GM18499 (cell line): ENCODE measurements around the gene USP5.
"Not testable (repeated sequence)": the region's sequence is repeated elsewhere in the genome, so short reads cannot be mapped to it uniquely, and the experiment has no call there.

Experiments used
- ATAC-seq: cut with Tn5 transposase; IDR thresholded peaks from one replicate; pipeline ENCODE4 v1.9.1; 2021; ENCODE audit warnings: moderate number of reproducible peaks; ENCODE audit not compliant: insufficient read depth, unreplicated experiment

The USP5 gene

DNA sequence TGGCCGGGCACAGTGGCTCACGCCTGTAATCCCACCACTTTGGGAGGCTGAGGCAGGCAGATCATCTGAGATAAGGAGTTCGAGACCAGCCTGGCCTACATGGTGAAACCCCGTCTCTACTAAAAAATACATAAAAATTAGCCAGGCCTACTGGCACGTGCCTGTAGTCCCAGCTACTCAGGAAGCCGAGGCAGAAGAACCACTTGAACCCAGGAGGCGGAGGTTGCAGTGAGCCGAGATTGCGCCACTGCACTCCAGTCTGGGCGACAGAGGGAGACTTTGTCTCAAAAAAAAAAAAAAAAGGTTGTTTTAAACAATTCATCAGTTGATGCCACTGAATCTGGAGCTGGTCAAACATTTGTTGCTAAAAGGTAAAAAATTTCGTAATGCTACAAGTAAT, 27.9 kb downstream of the USP5 start:
- not testable (repeated sequence) for ATAC-seq

DNA sequence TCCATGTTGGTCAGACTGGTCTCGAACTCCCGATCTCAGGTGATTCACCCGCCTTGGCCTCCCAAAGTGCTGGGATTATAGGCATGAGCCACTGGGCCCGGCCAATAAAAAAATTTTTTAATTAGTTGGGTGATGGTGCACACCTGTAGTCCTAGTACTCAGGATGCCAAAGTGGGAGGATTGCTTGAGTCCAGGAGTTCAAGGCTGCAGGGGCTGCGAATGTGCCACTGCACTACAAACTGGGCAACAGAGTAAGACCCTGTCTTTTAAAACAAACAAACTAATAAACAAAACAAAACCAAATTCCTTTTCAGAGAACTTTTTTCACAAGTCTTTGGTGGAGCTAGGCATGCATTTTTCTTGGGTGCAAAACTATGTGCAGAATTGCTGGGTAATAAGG, 31.3 kb downstream of the USP5 start:
- no peak for ATAC-seq

DNA sequence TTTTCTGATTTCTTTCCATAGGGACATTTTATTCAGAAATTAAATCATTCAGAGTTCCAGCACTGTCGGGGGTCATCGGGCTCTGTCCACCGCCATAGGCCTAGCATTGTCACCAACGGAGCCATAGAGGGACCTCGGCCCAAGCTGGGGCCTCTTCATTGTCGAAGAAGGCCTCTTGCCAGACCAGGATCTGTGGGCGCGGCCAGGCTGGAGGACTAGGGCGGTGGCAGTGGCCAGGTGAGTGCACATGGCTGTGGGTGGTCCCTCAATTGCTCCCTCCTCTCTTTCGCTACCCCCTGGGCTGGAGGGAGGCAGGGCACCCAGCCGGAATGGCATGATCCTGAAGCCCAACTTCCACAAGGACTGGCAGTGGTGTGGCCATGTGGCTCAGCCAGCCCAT, 31.7 kb downstream of the USP5 start:
- no peak for ATAC-seq

DNA sequence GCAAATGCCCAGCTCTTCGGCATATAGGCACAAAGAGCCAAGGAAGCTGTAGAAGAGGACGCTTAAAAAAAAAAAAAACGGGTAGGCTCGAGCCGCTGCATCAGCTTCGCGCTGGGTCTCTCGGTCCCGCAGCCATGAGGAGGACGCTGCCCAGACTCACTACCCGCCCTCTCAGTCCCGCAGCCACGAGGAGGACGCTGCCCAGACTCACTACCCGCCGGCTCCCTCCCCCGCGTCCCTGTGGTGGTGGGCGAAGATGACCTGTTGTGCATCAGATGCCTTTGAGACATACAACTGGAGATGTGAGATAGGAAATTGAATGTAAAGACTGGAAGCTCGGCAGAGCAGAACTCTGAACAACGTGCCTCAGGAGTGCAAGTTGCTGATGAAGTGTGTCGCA, 32.6 kb downstream of the USP5 start:
- no peak for ATAC-seq

DNA sequence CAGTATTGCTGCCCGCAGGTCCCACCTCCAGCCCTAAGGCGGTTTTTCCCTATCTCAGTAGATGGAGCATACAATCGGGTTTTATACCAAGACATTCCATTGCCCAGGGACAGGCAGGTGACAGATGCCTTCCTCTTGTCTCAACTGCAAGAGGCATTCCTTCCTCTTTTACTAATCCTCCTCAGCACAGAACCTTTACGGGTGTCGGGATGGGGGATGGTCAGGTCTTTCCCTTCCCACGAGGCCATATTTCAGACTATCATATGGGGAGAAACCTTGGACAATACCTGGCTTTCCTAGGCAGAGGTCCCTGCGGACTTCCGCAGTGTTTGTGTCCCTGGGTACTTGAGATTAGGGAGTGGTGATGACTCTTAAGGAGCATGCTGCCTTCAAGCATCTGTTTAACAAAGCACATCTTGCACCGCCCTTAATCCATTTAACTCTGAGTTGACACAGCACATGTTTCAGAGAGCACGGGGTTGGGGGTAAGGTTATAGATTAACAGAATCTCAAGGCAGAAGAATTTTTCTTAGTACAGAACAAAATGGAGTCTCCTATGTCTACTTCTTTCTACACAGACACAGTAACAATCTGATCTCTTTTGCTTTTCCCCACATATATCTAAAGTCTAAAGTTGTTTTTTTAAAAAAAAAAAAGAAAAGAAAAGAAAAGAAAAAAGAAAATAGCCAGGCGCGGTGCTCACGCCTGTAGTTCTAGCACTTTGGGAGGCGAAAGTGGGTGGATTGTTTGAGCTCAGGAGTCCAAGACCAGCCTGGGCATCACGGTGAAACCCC, 34.5 kb downstream of the USP5 start:
- ATAC-seq, result not testable (repeated sequence)

DNA sequence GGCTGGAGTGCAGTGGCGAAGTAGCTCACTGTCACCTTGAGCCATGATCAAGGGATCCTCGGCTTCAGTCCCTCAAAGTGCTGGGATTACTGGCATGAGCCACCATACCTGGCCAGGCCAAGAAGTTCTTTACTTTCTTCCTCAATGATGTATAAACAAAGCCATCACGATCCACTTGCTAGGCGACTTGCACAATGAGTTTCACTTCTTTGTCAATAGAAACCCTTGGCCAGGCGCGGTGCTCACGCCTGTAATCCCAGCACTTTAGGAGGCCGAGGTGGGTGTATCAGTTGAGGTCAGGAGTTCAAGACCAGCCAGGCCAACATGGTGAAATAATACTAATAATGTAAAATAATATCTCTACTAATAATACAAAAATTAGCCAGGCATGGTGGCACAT, 35.5 kb downstream of the USP5 start:
- ATAC-seq, result no peak

DNA sequence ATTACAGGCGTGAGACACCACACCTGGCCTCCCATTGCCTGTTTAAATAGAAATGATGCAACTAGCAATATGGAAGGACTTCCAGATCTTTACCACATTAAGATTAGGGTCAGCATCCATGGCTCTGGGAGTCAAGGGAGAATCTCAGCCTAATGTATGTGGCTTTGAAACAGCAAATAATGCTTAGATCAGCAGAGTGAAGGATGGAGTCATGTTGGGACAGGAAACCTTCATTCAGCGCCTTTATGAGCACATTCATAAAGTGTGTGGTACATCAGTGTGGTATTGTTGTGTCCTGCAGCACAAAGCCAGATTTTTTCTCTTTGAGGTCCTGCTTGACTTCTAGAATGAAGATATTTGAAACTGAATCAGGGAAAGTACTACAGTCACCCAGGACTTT, 36.4 kb downstream of the USP5 start:
- no peak for ATAC-seq

DNA sequence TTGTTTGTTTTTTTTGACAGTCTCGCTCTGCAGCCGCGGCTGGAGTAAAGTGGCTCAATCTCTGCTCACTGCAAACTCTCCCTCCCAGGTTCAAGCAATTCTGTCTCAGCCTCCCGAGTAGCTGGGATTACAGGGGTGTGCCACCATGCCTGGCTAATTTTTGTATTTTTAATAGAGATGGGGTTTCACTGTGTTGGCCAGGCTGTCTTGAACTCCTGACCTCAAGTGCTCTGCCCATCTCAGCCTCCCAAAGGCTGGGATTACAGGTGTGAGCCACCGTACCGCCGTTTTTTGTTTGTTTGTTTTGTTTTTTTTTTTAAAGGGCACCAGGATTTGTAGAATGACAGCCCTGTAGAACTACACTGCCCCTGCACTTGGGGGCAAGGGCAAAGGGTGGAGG, 36.8 kb downstream of the USP5 start:
- ATAC-seq, result not testable (repeated sequence)

DNA sequence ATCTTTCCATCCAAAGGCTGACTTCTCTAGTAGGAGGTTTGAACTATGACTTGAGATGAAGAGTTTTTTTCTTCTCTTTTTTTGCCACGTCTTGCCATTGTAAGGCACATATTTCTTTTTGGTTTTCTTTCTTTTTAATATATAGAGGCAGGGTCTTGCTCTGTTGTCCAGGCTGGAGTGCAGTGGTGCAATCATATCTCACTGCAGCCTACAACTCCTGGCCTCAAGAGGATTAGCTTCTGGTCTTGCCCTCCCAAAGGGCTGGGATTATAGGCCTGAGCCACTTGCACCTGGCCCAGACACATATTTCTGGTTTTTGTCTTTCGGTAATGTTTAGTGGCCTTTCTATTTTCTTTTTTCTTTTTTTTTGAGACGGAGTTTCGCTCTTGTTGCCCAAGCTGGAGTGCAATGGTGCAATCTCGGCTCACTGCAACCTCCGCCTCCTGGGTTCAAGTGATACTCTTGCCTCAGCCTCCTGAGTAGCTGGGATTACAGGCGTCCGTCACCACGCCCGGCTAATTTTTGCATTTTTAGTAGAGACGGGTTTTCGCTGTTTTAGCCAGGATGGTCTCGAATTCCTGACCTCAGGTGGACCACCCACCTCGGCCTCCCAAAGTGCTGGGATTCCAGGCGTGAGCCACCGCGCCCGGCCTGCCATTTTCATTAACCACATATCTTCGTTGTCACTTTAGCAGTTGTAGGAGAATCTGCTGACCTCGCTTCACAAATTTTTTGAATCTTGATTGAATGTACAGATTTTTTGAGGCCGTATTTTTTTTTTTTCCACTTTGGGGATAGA, 38.0 kb downstream of the USP5 start:
- ATAC-seq, result not testable (repeated sequence)

DNA sequence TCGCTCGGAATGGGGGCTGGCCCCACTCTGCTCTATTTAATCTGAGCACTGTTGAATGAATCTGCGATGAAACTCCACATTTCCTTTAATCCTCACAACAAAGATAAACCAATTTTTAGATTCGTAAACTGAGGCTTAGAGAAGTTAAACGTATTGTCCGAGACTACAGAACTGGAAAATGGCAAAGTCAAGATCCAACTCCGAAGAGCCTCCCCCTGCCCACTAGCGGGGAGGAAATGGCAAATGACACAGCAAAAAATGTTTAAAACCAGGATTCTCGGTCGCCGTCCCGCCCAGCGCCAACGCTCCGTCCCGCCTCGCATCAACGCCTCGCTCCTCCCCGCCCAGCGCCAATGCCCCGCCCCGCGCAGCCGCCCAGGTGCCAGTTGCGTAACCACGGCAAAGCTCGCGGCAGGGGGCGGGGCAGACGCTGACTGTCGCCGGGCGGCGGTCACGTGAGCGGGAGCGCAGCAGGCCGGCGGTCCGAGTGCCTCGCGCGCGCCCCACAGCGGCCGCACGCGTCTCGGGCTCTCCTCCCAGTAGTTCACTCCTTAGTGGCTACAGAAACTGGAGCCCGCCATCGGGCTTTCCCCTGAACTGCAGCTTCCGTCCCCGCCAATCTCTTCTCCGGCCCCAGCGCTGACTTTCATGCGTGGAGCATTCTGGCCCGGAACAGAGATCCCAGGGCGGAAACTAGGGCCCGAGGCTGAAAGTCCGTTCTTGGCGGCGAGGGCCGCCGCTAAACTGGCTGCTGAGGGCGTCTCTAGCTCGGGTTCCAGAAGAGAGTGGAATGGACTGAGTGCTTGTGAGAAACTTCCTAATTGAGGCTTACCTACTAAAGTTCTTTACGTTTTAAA, 39.1 kb downstream of the USP5 start:
- peak; percentile 80 for ATAC-seq

DNA sequence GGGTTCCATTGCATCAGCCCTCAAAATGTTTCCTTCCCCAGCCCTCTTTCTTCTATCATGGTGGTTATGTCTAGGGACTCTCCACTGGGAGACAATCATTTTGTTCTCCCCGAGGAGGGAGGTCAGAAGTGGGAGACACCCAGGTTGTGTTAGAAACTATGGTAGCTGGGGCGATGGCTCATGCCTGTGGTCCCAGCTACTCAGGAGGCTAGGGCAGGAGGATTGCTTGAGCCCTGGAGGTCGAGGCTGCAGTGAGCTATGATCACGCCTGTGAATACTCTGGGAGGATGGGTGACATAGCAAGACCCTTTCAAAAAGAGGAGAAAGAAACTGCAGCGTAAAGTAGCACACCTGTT, 39.7 kb downstream of the USP5 start:
- ATAC-seq, result no peak

DNA sequence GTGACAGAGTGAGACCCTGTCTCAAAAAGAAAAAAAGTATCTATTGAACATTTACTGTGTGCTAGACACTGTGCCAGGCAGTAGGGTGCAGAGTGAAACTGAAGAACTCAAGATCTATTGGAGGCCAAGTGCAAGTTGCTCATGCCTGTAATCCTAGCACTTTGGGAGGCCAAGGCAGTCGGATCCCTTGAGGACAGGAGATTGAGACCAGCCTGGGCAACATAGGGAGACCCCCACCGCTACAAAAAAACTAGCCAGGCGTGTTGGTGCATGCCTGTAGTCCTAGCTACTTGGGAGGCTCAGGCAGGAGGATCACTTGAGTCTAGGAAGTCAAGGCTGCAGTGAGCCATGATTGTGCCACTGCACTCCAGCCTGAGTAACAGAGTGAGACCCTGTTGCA, 40.7 kb downstream of the USP5 start:
- not testable (repeated sequence) for ATAC-seq

DNA sequence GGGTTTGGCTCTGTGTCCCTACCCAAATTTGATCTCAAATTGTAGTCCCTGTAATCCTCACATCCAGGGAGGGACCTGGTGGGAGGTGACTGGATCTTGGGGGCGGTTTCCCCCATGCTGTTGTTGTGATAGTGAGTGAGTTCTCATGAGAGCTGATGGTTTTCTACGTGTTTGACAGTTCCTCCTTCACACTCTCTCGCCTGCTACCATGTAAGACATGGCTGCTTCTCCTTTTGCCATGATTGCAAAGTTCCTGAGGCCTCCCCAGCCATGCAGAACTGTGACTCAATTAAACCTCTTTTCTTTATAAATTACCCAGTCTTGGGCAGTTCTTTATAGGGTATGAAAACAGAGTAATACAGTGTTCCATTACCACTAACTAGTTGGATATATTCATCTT, 42.4 kb downstream of the USP5 start:
- ATAC-seq, result no peak

DNA sequence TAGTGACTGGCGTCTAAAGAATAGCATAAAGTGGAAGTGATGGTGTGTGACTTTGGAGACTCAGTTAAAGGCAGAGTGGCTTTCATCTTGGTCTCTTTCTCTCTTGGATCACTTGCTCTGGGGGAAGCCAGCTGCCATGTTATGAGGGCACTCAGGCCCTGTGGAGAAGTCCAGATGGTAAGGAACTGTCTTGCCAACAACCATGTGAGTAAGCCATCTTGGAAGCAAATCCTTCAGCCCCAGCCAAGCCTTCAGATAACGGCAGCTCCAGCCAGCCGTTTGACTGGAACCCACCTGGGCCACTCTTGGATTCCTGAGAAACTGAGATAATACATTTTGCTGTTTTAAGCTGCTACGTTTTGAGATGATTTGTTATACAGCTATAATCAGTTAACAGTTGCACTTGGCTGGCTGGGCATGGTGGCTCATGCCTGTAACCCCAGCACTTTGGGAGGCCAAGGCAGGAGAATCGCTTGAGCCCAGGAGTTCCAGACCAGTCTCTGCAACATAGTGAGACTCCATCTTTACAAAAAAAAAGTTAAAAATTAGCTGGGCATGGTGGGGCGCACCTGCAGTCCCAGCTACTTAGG, 45.0 kb downstream of the USP5 start:
- no peak for ATAC-seq

DNA sequence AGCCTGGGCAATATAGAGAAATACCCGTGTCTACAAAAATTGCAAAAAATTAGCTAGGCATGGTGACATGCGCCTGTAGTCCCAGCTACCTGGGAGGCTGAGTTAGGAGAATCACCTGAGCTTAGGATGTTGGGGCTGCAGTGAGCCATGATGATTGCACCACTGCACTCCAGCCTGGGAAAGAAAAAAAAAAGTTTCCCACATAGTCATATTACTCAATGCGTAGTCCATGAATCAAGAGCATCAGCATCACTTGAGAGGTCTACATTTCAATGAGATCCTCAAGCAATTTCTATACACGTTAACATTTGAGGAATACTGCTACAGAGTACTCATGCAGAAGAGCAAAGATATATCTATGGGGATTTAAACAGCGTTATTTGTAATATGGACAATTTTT, 47.5 kb downstream of the USP5 start:
- ATAC-seq, result no peak

DNA sequence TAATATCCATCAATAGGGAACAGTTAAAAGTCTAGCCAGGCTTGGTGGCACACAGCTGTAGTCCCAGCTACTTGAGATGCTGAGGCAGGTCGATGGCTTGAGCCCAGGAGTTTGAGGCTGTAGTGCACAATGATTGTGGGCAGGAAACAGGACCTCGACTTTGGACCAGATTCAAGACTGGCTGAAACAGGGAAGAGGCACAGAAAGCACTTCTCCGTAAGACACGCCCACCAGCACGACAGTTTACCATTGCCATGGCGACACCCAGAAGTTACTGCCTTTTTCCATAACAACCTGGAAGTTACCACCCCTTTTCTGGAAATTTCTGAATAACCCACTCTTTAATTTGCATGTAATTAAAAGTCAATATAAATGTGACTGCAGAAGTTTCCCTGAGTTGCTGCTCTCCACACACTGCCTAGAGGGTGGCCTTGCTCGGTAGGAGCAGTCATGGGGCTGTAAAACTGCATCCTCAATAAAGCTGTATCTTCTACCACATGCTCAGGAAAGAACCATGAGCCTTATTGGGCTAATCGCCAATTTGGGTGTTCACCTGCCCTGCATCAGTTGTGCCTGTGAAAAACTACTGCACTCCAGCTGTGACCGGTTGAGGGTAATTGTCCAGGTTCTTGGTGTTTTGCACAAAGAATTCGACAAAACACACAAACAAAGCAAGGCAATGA, 48.0 kb downstream of the USP5 start:
- ATAC-seq, result no peak

DNA sequence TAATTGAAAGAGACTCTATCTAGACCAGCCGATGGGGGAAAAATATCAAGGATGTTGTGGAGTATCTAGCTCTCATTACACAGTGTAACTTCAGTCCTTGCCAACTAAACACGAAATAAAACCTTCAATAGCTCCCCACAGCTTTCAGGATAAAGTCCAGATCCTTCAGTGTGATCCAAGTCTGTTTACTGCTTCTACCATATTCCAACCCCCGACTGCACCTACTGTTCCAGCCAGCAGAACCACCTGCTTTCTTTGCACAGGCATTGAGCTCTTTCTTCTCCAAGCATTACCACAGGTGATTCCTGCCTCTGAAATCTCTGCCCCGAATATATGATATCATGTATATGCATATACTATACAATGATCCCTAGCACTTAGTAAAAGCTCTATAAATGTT, 50.5 kb downstream of the USP5 start:
- no peak for ATAC-seq

DNA sequence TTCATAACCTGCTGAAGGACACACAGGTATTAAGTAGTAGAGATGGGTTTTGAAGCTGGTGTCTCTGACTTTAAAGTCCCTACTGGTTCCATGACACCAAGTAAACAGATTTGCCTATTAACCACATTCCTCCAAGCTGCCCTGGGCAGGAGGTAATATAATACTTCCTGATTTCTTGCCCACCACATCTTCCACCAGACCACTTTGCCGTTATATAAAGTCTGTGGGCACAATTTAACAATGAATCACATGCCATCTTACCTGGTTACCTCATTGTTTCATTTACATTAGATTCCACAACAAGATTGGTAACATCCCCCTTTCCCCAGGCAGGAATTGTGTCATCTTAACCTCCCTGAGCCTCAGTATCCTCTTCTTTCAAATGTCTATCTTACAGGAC, 51.8 kb downstream of the USP5 start:
- ATAC-seq, result no peak

DNA sequence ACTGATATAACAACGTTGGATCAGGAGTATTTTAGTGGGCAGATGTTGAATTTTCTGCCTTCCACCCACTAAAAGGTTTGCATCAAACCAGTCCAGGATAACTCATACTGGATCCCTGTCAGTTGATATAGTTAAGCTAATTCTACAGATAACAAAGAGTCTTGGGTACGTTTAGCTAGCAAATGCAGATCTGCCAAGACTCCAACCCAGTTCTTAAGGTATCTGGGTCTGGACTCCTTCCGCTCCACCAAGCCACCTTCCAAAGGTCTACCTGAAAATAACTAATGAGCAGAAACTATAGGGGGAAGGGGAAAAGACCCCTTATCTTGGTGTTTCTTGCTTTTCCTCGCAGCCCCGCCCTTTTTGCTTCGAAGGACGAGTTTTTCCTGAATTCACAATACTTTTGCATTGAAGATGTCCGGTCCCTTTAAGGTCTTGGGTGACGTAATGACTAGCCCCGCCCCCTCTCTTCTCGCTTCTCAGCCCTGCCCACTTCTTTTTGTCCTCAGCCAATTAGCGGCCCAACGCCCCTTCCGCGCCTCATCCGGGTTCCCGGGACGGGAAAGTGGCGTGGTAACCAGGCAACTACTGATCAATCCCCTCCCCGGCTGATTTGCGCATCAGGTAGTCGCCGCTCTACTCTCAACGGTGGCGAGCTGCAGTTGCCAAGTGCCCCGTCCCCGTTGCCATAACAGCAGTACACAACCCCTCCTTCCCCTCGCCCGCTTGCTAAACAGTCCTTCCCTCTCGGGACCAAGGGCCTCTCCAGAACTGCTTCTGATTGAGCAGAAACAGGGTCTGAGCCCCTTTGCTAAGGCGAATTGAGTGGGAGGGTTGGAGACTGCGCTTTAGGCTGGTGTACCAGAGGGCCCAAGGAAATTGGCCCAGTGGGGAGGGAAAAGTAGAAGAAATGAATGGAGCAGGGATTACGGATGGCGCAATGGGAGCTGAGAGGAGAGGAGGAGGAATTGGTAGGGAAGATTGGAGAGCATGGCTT, 52.6 kb downstream of the USP5 start, which contains the start of gene LRRC23:
Gene LRRC23 (plus strand): TSS at position 543 of the 997 bp plus-strand sequence. CDS start 812 bp downstream, outside the sequence.
- ATAC-seq, result peak; percentile 80
